Trophoblast cell (in vitro differentiated cells and primary cell): ENCODE data around the gene RIPK4.

Experiments
- DNase-seq, 2 donors: peaks; one replicate each; pipeline ENCODE4 v3.0.0-alpha.2; 2016
- H2AFZ ChIP-seq: 2 replicates; pipeline ENCODE4 v1.6.1; 2013; ENCODE audit warnings: low read length, moderate library complexity, mild to moderate bottlenecking; ENCODE audit not compliant: insufficient read depth, poor library complexity
- H2AK5ac ChIP-seq: 2 replicates; pipeline ENCODE4 v1.6.1; 2013; ENCODE audit warnings: mild to moderate bottlenecking, low read length
- H2BK120ac ChIP-seq: 2 replicates; pipeline ENCODE4 v1.6.1; 2013; ENCODE audit warnings: low read length, mild to moderate bottlenecking, moderate library complexity; ENCODE audit not compliant: insufficient read depth, poor library complexity
- H2BK12ac ChIP-seq: 2 replicates; pipeline ENCODE4 v1.6.1; 2013; ENCODE audit warnings: mild to moderate bottlenecking, low read length, moderate library complexity
- H2BK5ac ChIP-seq: 2 replicates; pipeline ENCODE4 v1.6.1; 2013; ENCODE audit warnings: low read length, low read depth, moderate library complexity, mild to moderate bottlenecking; ENCODE audit not compliant: poor library complexity
- H3K14ac ChIP-seq: 2 replicates; pipeline ENCODE4 v1.6.1; 2013; ENCODE audit warnings: mild to moderate bottlenecking, low read length
- H3K18ac ChIP-seq: 2 replicates; pipeline ENCODE4 v1.6.1; 2013; ENCODE audit warnings: mild to moderate bottlenecking, low read length
- H3K23ac ChIP-seq: 2 replicates; pipeline ENCODE4 v1.6.1; 2013; ENCODE audit warnings: low read length
- H3K27ac ChIP-seq: 2 replicates; pipeline ENCODE4 v1.5.1; 2013; ENCODE audit warnings: low read depth, mild to moderate bottlenecking, inconsistent platforms, low read length, moderate library complexity
- H3K27me3 ChIP-seq: 2 replicates; pipeline ENCODE4 v1.6.1; 2013; ENCODE audit warnings: inconsistent platforms, mild to moderate bottlenecking, low read length, moderate library complexity; ENCODE audit not compliant: insufficient read depth
- H3K36me3 ChIP-seq, 2 experiments: 1 replicate in 1 of 2; 2 replicates in 1 of 2; pipeline ENCODE4 v1.6.1; 2013; ENCODE audit warnings: low read length in 2 of 2, mild to moderate bottlenecking in 2 of 2, moderate library complexity in 1 of 2; ENCODE audit not compliant: insufficient read depth in 2 of 2, control insufficient read depth in 1 of 2
- H3K4ac ChIP-seq: 2 replicates; pipeline ENCODE4 v1.6.1; 2013; ENCODE audit warnings: low read depth, mild to moderate bottlenecking, low read length, moderate library complexity
- H3K4me1 ChIP-seq, 2 experiments: 1 replicate in 1 of 2; 2 replicates in 1 of 2; pipeline ENCODE4 v1.6.1; 2013; ENCODE audit warnings: low read length in 2 of 2, mild to moderate bottlenecking in 2 of 2, moderate library complexity in 1 of 2; ENCODE audit not compliant: insufficient read depth in 2 of 2, control insufficient read depth in 1 of 2
- H3K4me2 ChIP-seq: 2 replicates; pipeline ENCODE4 v1.6.1; 2013; ENCODE audit warnings: inconsistent platforms, mild to moderate bottlenecking, low read length, moderate library complexity
- H3K4me3 ChIP-seq: 2 replicates; pipeline ENCODE4 v1.5.1; 2013; ENCODE audit warnings: mild to moderate bottlenecking, low read depth, low read length, inconsistent platforms
- H3K79me1 ChIP-seq: one replicate; pipeline ENCODE4 v1.6.1; 2013; ENCODE audit warnings: low read length
- H3K79me2 ChIP-seq: 2 replicates; pipeline ENCODE4 v1.6.1; 2013; ENCODE audit warnings: low read length, mild to moderate bottlenecking; ENCODE audit not compliant: control insufficient read depth, insufficient read depth, poor library complexity
- H3K9ac ChIP-seq: 2 replicates; pipeline ENCODE4 v1.6.1; 2013; ENCODE audit warnings: mild to moderate bottlenecking, low read length
- H3K9me3 ChIP-seq: 2 replicates; pipeline ENCODE4 v1.6.1; 2013; ENCODE audit warnings: low read depth, mild to moderate bottlenecking, control low read depth, inconsistent platforms, low read length; ENCODE audit not compliant: insufficient read depth
- H4K12ac ChIP-seq: 2 replicates; pipeline ENCODE4 v1.6.1; 2013; ENCODE audit warnings: low read depth, mild to moderate bottlenecking, low read length, moderate library complexity
- H4K8ac ChIP-seq: 2 replicates; pipeline ENCODE4 v1.6.1; 2013; ENCODE audit warnings: low read depth, mild to moderate bottlenecking, low read length, moderate library complexity
- H4K91ac ChIP-seq: one replicate; pipeline ENCODE4 v1.6.1; 2013; ENCODE audit warnings: low read depth, mild to moderate bottlenecking, low read length, moderate library complexity
- WGBS: extraction: QIAGEN DNeasy Blood & Tissue Kit; methylation state at CpG from one replicate; pipeline ENCODE4 v1.1.7; 2013; ENCODE audit warnings: missing lambda C conversion rate; ENCODE audit not compliant: insufficient read length, insufficient coverage; ENCODE audit errors: extremely low coverage; 5-methylcytosine and 5-hydroxymethylcytosine counted together

Gene RIPK4

DNA sequence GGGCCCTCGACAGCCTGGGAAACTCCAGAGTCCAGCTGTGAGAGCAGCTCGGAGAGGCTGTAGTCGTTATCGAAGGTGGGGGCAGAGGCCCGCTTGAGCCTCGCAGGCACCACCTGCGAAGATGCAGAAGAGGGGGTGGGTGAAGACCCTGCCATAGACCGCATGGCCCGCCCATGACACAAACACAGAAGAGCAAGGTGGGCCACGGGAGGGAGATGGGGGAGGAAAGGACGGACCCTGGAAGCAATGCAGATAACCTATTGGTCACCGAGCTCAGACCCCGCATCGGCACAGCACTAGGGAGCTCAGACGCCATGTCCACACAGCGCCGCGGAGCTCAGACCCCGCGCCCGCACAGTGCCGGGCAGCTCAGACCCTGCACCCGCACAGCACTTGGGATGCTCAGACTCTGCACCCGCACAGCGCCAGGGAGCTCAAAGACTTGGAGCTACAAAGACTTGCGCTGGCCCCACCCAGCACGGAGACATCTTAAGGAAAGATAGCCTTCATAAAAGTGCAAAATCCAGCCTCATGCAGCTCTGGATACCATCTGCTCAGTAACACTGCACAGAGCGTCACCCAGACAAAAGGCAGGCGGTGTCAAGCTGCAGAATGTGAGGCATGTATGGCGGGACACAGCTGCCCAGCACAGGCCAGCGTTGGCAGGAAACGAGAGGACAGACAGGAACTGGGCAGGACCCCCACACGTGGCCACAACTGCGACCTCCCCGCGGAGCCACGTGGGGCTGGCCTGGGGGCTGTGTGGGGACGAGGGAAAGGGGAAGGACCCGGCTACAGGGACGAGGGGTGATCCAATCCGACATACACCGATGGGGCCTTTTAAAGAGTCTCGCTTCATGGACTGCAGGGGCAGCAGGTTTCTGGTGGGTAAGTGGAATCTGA is 22.6 kb downstream of the RIPK4 start:
- Histone ChIP-seq H3K36me3 (peaks cover 45 to 52% of the 10 kb centered on the region in 2 experiments), H3K79me2 (no peaks in the 10 kb centered on the region), H3K27me3 (no peaks in the 10 kb centered on the region), H4K91ac (peak overlapping the region; percentile 10), H3K9me3 (peaks cover 6% of the 10 kb centered on the region), H3K4me1 (peaks cover 7 to 11% of the 10 kb centered on the region in 2 experiments), H3K18ac (no peak overlapping the region), H2AK5ac (no peak overlapping the region), H3K14ac (no peak overlapping the region), H2BK12ac (no peak overlapping the region), H3K4me3 (no peak overlapping the region), H3K27ac (no peak overlapping the region), H3K23ac (no peak overlapping the region), H4K8ac (no peak overlapping the region), H3K79me1 (no peaks in the 10 kb centered on the region), H2AFZ (no peak overlapping the region), H3K4me2 (no peak overlapping the region), H3K4ac (no peak overlapping the region), H2BK5ac (no peak overlapping the region), H2BK120ac (no peak overlapping the region), H3K9ac (no peak overlapping the region), H4K12ac (no peak overlapping the region)
- WGBS = no CpG with 5 or more reads among the region's 43 CpGs
- DNase-seq = no peak

DNA sequence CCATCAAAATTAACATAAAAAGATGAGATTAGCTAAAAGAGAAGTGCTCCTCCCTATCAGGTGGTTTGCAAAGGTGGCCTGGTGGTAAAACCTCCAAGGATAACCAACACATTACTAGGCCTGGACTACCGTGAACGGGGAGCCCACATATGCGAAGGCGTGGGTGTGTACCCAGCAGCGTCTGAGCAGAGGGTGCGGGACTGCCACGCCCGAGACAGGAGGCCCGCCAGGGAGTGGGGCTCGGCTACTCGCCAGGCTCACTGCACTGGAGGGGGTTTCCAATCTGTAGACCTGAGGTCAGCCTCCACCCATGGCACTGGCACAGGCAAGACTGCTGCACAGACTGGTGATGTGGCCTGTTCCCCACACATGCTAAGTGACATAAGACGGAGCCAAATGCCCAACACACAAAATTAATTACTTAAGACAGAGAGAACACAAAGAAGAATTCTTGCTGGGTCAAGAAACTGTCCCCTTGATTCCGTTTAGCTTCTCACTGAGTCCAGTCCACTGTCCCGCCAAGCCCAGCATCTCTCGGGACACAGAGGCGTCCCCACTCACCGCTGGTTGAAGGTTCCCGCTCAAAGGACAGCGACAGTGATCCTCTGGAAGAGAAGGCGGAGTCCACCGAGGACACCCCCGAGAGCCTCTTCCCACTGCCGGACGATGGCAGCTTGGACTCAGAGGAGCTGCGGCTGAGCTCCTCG is 23.4 kb downstream of the RIPK4 start:
- Histone ChIP-seq H3K36me3 (peaks cover 44 to 52% of the 10 kb centered on the region in 2 experiments), H3K4me1 (peaks cover 7 to 11% of the 10 kb centered on the region in 2 experiments), H2AK5ac (no peak overlapping the region), H3K9ac (no peak overlapping the region), H3K9me3 (peaks cover 6% of the 10 kb centered on the region), H4K12ac (no peak overlapping the region), H4K8ac (no peak overlapping the region), H2BK12ac (no peak overlapping the region), H2BK5ac (no peak overlapping the region), H3K79me2 (no peaks in the 10 kb centered on the region), H3K79me1 (no peaks in the 10 kb centered on the region), H3K27me3 (no peaks in the 10 kb centered on the region), H3K18ac (no peak overlapping the region), H3K23ac (no peak overlapping the region), H2AFZ (no peak overlapping the region), H3K4me2 (no peak overlapping the region), H2BK120ac (no peak overlapping the region), H4K91ac (no peak overlapping the region), H3K4me3 (no peak overlapping the region), H3K27ac (no peak overlapping the region), H3K14ac (no peak overlapping the region), H3K4ac (no peak overlapping the region)
- no CpG with 5 or more reads among the region's 26 CpGs for WGBS
- DNase-seq = no peak

DNA sequence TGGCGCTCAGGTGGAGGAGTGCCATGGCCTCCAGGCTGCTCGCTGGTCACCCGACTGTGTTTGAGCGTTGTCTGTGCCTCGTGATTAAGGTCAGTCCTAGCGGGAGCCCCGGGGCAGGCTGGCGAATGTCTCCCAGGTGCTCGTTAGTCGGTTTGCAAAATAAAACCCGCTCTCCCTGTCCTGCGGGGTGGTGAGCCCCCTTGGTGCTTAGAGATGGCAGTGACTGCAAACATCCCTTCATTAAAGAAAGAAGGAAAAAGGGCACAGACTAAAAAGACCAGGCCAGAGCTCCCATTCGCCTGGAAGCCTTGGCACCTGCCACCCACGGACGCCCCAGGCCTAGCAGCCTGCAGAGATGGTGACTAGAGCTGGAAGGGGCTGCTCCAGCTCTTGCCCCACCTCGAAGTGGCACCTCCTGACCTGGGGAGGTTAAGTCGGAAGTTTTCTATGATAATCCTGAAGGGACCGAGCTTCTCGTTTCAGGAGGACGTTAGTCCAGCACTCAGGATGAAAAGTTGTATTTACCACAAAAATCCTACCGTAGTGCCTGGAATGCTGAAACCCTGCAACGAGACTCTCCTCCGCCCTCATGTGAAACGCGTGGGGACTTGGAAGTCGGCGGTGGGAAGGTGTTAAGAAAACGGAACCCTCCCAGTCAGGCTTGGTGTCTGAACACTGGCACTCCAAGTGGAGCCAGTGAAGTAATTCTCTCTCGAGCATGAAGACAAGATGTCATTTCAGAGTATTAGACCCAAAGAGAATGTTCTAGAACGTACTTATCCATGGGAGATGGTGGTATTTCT is 24.6 kb downstream of the RIPK4 start:
- no peak overlapping the region for H2BK120ac ChIP-seq
- no peak overlapping the region for H3K4ac ChIP-seq
- no peak overlapping the region for H2BK5ac ChIP-seq
- H3K18ac ChIP-seq = no peak overlapping the region
- no peak for DNase-seq
- H3K79me1 ChIP-seq = no peaks in the 10 kb centered on the region
- peaks cover 7 to 11% of the 10 kb centered on the region in 2 experiments for H3K4me1 ChIP-seq
- no peak overlapping the region for H2AK5ac ChIP-seq
- no peak overlapping the region for H3K4me3 ChIP-seq
- no peak overlapping the region for H3K27ac ChIP-seq
- H4K8ac ChIP-seq = no peak overlapping the region
- no CpG with 5 or more reads among the region's 30 CpGs for WGBS
- H3K36me3 ChIP-seq = peaks cover 44 to 52% of the 10 kb centered on the region in 2 experiments
- peaks cover 11% of the 10 kb centered on the region for H3K9me3 ChIP-seq
- no peak overlapping the region for H4K12ac ChIP-seq
- no peak overlapping the region for H3K23ac ChIP-seq
- H2BK12ac ChIP-seq = no peak overlapping the region
- no peak overlapping the region for H3K4me2 ChIP-seq
- H3K27me3 ChIP-seq = no peaks in the 10 kb centered on the region
- H3K14ac ChIP-seq = no peak overlapping the region
- H2AFZ ChIP-seq = no peak overlapping the region
- no peak overlapping the region for H3K9ac ChIP-seq
- H3K79me2 ChIP-seq = no peaks in the 10 kb centered on the region
- H4K91ac ChIP-seq = no peak overlapping the region
